B cell (primary cell): ENCODE measurements around the gene ASIC4. TPM values are rescaled to one million over a fixed set of nuclear protein-coding genes. Genes with fewer than 3 reads are reported as not detected.

Experiments
- ATAC-seq: fragments of 200-7000 bp; cut with Tn5 transposase; one replicate; pipeline ENCODE4 v1.10.0; 2021; ENCODE audit warnings: low read depth, mild to moderate bottlenecking, moderate number of reproducible peaks, moderate library complexity
- CTCF ChIA-PET: fragments of 350-600 bp; sonication (Branson Sonifier 250); formaldehyde crosslinking; loops from one replicate; lab custom pipeline; 2021; ENCODE audit warnings: antibody characterized with exemption, inconsistent platforms; lab: Charles Lee
- POLR2A ChIA-PET: fragments of 350-600 bp; sonication (Branson Sonifier 250); formaldehyde crosslinking; loops from one replicate; lab custom pipeline; 2021; ENCODE audit warnings: antibody characterized with exemption; lab: Charles Lee
- DNase-seq: peaks from one replicate; pipeline ENCODE4 v3.0.0; 2013
- H2AFZ ChIP-seq: 2 replicates; pipeline ENCODE4 v1.6.1; 2012; ENCODE audit warnings: mild to moderate bottlenecking, low read depth, low read length; ENCODE audit not compliant: insufficient read depth, poor library complexity, severe bottlenecking
- H3K27ac ChIP-seq, 2 donors: 1 replicate in 1 of 2; 2 replicates in 1 of 2; pipeline ENCODE4 v1.5.1; 2012 to 2013; ENCODE audit warnings: low read length in 2 of 2, mild to moderate bottlenecking in 2 of 2, moderate library complexity in 1 of 2
- H3K27me3 ChIP-seq, 4 experiments: fragments of 200-600 bp in 1 of 4; sonication (generic) in 1 of 4; replicated peaks in 1 of 4; 1 replicate in 2 of 4; 2 replicates in 2 of 4; pipeline versions ENCODE4 v1.6.1 to v1.7.0; 2013 to 2016; ENCODE audit warnings: low read length in 3 of 4, mild to moderate bottlenecking in 2 of 4, mixed read lengths in 1 of 4, moderate library complexity in 1 of 4; ENCODE audit not compliant: insufficient read depth in 4 of 4, control insufficient read depth in 3 of 4; ENCODE audit errors: control extremely low read depth in 1 of 4
- H3K36me3 ChIP-seq, 2 experiments: replicated peaks in 1 of 2; 1 replicate in 1 of 2; 2 replicates in 1 of 2; pipeline versions ENCODE4 v1.6.1 to v1.7.1; 2013; ENCODE audit warnings: low read length in 1 of 2; ENCODE audit not compliant: insufficient read depth in 2 of 2, control insufficient read depth in 1 of 2; ENCODE audit errors: control extremely low read depth in 1 of 2, extremely low read depth in 1 of 2
- H3K4me1 ChIP-seq, 2 donors: fragments of 200-600 bp in 1 of 2; sonication (generic) in 1 of 2; 1 replicate in 1 of 2; 2 replicates in 1 of 2; pipeline versions ENCODE4 v1.5.1 to v1.6.1; 2013 to 2017; ENCODE audit warnings: low read length in 2 of 2; ENCODE audit not compliant: control insufficient read depth in 2 of 2, insufficient read depth in 2 of 2
- H3K4me2 ChIP-seq: replicated peaks from 2 replicates; pipeline ENCODE3; 2012; ENCODE audit warnings: mild to moderate bottlenecking, low read depth, low read length; ENCODE audit not compliant: poor library complexity, severe bottlenecking
- H3K4me3 ChIP-seq, 5 experiments: fragments of 200-600 bp in 1 of 5; sonication (generic) in 1 of 5; 1 replicate in 3 of 5; 2 replicates in 2 of 5; pipeline versions ENCODE4 v1.5.1 to v1.7.0; 2011 to 2016; ENCODE audit warnings: low read length in 4 of 5, mild to moderate bottlenecking in 4 of 5, low read depth in 2 of 5, control low read depth in 1 of 5, moderate library complexity in 1 of 5; ENCODE audit not compliant: insufficient read depth in 1 of 5; ENCODE audit errors: control extremely low read depth in 1 of 5, extremely low read depth in 1 of 5
- H3K79me2 ChIP-seq: fragments of 200-600 bp; sonication (generic); one replicate; pipeline ENCODE4 v1.6.0; 2016; ENCODE audit warnings: low read length; ENCODE audit not compliant: control insufficient read depth, insufficient read depth
- H3K9ac ChIP-seq: fragments of 200-600 bp; sonication (generic); 2 replicates; pipeline ENCODE4 v1.6.1; 2017; ENCODE audit warnings: mild to moderate bottlenecking, low read length, moderate library complexity
- H3K9me3 ChIP-seq, 3 donors: one replicate each; pipeline versions ENCODE4 v1.6.1 to v1.7.1; 2013; ENCODE audit warnings: low read length in 2 of 3; ENCODE audit not compliant: control insufficient read depth in 2 of 3, insufficient read depth in 1 of 3; ENCODE audit errors: control extremely low read depth in 1 of 3
- H4K20me1 ChIP-seq: 2 replicates; pipeline ENCODE4 v1.6.0; 2012; ENCODE audit warnings: mild to moderate bottlenecking, low read length; ENCODE audit not compliant: insufficient read depth, control insufficient read depth, poor library complexity, severe bottlenecking
- H3K27ac Mint-ChIP-seq: one replicate; pipeline ENCODE4 v1.8.0; 2021; ENCODE audit warnings: mixed read lengths
- H3K27me3 Mint-ChIP-seq: one replicate; pipeline ENCODE4 v1.8.0; 2021; ENCODE audit warnings: mixed read lengths
- H3K4me1 Mint-ChIP-seq: one replicate; pipeline ENCODE4 v1.8.0; 2021; ENCODE audit warnings: mixed read lengths
- H3K4me3 Mint-ChIP-seq: one replicate; pipeline ENCODE4 v1.8.0; 2021; ENCODE audit warnings: mixed read lengths
- H3K9me3 Mint-ChIP-seq: one replicate; pipeline ENCODE4 v1.8.0; 2022; ENCODE audit warnings: mixed read lengths; ENCODE audit not compliant: insufficient read depth
- EZH2 ChIP-seq: IDR thresholded peaks from 2 replicates; pipeline ENCODE4 v1.6.1; 2012; ENCODE audit warnings: borderline replicate concordance, low read depth, mild to moderate bottlenecking, moderate library complexity, low read length; ENCODE audit not compliant: insufficient read depth, poor library complexity, severe bottlenecking
- WGBS: methylation state at CpG from one replicate; pipeline ENCODE4 v1.1.5; 2013; ENCODE audit warnings: missing lambda C conversion rate; ENCODE audit not compliant: insufficient coverage; 5-methylcytosine and 5-hydroxymethylcytosine counted together
- intact Hi-C: fragments of 100-400 bp; cut with micrococcal nuclease; formaldehyde crosslinking; loops from one replicate; pipeline ENCODE4 v1.10.0; 2022
- polyA plus RNA-seq: library from polyadenylated mRNA; depleted of rRNA; stranded (reverse); fragments of >200 nt; gene quantifications from 2 replicates; pipeline ENCODE4 v1.2.3, GENCODE V29; 2012
- total RNA-seq, 2 donors: library from RNA; stranded (reverse); fragments of 120-200 nt in 1 of 2; gene quantifications; 1 replicate in 1 of 2; 2 replicates in 1 of 2; pipeline versions ENCODE4 v1.2.3 to v1.2.4, GENCODE V29; 2013 to 2022
- TF ChIP-seq, protein P1 (sequence below): fragments of 200-600 bp; IDR thresholded peaks from one replicate; pipeline ENCODE4 v1.8.0; 2022; ENCODE audit warnings: antibody characterized with exemption, mild to moderate bottlenecking

Gene ASIC4
- total and polyA plus RNA-seq, 2 donors (not counting 1 experiment from before 2014, with no cell fraction given), result not detected

DNA sequence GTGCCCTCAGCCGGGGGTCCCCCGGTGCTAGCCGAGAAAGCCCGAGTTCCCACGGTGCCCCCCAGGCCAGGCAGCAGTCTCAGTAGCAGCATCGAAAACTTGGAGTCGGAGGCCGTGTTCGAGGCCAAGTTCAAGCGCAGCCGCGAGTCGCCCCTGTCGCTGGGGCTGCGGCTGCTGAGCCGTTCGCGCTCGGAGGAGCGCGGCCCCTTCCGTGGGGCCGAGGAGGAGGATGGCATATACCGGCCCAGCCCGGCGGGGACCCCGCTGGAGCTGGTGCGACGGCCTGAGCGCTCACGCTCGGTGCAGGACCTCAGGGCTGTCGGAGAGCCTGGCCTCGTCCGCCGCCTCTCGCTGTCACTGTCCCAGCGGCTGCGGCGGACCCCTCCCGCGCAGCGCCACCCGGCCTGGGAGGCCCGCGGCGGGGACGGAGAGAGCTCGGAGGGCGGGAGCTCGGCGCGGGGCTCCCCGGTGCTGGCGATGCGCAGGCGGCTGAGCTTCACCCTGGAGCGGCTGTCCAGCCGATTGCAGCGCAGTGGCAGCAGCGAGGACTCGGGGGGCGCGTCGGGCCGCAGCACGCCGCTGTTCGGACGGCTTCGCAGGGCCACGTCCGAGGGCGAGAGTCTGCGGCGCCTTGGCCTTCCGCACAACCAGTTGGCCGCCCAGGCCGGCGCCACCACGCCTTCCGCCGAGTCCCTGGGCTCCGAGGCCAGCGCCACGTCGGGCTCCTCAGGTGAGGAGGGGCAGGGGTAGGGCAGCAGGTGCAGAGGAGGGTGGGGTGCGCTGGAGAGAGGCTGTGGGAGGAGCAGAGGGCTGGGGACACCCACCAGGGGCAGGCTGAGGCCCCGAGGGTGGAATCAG is 29.7 kb upstream of the ASIC4 start:
- peaks cover 10% of the 10 kb centered on the region for H3K4me1 Mint-ChIP-seq
- H3K4me3 ChIP-seq, result peak overlapping the region in 4 of 5 experiments; percentile 4 to 37 (median 27)
- CTCF ChIA-PET, result interaction anchor here (1.5 kb wide), 1 partner anchor 25 kb away, joined by 5 read pairs; no protein-coding TSS in a partner anchor

More for the DNA sequence above, 29.7 kb upstream of the ASIC4 start:
- DNase-seq, result peak; percentile 39
- Mint-ChIP-seq H3K4me3 (peak overlapping the region; percentile 65), H3K27ac (no peak overlapping the region), H3K27me3 (peaks cover 54% of the 10 kb centered on the region), H3K9me3 (no peaks in the 10 kb centered on the region)
- peaks cover 0 to 3% (median 0%) of the 10 kb centered on the region in 3 donors for H3K9me3 ChIP-seq
- WGBS, result 5% methylated on average over 88 of the region's 89 CpGs
- H3K4me2 ChIP-seq, result peak overlapping the region; percentile 79
- peaks cover 7 to 16% of the 10 kb centered on the region in 2 donors for H3K4me1 ChIP-seq
- H3K9ac ChIP-seq, result peak overlapping the region; percentile 35
- H3K79me2 ChIP-seq, result no peaks in the 10 kb centered on the region
- intact Hi-C loops, result no loop called here
- POLR2A ChIA-PET, result no interaction called here
- peaks cover 0 to 57% (median 19%) of the 10 kb centered on the region in 4 experiments for H3K27me3 ChIP-seq
- H3K27ac ChIP-seq, result no peak overlapping the region
- peak overlapping the region; percentile 70 for H2AFZ ChIP-seq
- TF ChIP-seq EZH2, result peak; percentile 69
- TF ChIP-seq, protein P1, sequence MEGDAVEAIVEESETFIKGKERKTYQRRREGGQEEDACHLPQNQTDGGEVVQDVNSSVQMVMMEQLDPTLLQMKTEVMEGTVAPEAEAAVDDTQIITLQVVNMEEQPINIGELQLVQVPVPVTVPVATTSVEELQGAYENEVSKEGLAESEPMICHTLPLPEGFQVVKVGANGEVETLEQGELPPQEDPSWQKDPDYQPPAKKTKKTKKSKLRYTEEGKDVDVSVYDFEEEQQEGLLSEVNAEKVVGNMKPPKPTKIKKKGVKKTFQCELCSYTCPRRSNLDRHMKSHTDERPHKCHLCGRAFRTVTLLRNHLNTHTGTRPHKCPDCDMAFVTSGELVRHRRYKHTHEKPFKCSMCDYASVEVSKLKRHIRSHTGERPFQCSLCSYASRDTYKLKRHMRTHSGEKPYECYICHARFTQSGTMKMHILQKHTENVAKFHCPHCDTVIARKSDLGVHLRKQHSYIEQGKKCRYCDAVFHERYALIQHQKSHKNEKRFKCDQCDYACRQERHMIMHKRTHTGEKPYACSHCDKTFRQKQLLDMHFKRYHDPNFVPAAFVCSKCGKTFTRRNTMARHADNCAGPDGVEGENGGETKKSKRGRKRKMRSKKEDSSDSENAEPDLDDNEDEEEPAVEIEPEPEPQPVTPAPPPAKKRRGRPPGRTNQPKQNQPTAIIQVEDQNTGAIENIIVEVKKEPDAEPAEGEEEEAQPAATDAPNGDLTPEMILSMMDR, result no peak
- H3K36me3 ChIP-seq, result no peaks in the 10 kb centered on the region
- ATAC-seq, result peak; percentile 26
- no peaks in the 10 kb centered on the region for H4K20me1 ChIP-seq
